Ectodermal cell (in vitro differentiated cells): ENCODE measurements around the gene LAMP1.
"Not testable (repeated sequence)": the region's sequence is repeated elsewhere in the genome, so short reads cannot be mapped to it uniquely, and the experiment has no call there.

ENCODE experiments used
- H3K27ac ChIP-seq: 2 replicates; pipeline ENCODE4 v1.7.0; 2013; ENCODE audit warnings: mild to moderate bottlenecking, low read depth, low read length; ENCODE audit not compliant: insufficient read depth, poor library complexity, severe bottlenecking
- H3K27me3 ChIP-seq: 2 replicates; pipeline ENCODE4 v1.7.0; 2013; ENCODE audit warnings: mild to moderate bottlenecking, low read length; ENCODE audit not compliant: insufficient read depth, control insufficient read depth, poor library complexity, severe bottlenecking
- H3K36me3 ChIP-seq: one replicate; pipeline ENCODE4 v1.7.0; 2013; ENCODE audit warnings: low read length; ENCODE audit not compliant: control insufficient read depth, insufficient read depth
- H3K4me1 ChIP-seq: one replicate; pipeline ENCODE4 v1.7.0; 2013; ENCODE audit warnings: low read length; ENCODE audit not compliant: control insufficient read depth, insufficient read depth
- H3K4me3 ChIP-seq: 2 replicates; pipeline ENCODE4 v1.7.0; 2013; ENCODE audit warnings: low read depth, low read length, control low read depth; ENCODE audit not compliant: insufficient read depth
- H3K9me3 ChIP-seq: 2 replicates; pipeline ENCODE4 v1.7.0; 2013; ENCODE audit warnings: mild to moderate bottlenecking, low read length, moderate library complexity; ENCODE audit not compliant: control insufficient read depth
- WGBS, 2 experiments: methylation state at CpG; one replicate each; pipeline ENCODE4 v1.1.7; 2013; ENCODE audit warnings: missing lambda C conversion rate in 2 of 2; 5-methylcytosine and 5-hydroxymethylcytosine counted together

Gene LAMP1

GRCh38 chr13:113371701-113372100, 74.7 kb downstream of the LAMP1 start:
- not testable (repeated sequence) for H3K9me3 ChIP-seq, H3K27me3 ChIP-seq, H3K4me3 ChIP-seq, H3K36me3 ChIP-seq, H3K4me1 ChIP-seq, H3K27ac ChIP-seq
- WGBS, 2 experiments = 97 to 99% methylated on average over 3 of the region's 3 CpGs
